Endothelial cell of umbilical vein (primary cell): Measurements from ENCODE around the gene TUBG1.

Experiments
- EZH2 ChIP-seq: IDR thresholded peaks from 2 replicates; pipeline ENCODE4 v1.6.1; 2012; ENCODE audit warnings: borderline replicate concordance, low read depth, mild to moderate bottlenecking, moderate library complexity, low read length, inconsistent platforms; ENCODE audit not compliant: severe bottlenecking
- FOS ChIP-seq: IDR thresholded peaks from 2 replicates; pipeline ENCODE4 v1.6.1; 2011; ENCODE audit warnings: mild to moderate bottlenecking, low read length, moderate library complexity, borderline replicate concordance; ENCODE audit not compliant: insufficient read depth
- GATA2 ChIP-seq: IDR thresholded peaks from 2 replicates; pipeline ENCODE4 v1.7.0; 2011; ENCODE audit warnings: low read depth, mild to moderate bottlenecking, moderate library complexity, mixed read lengths, low read length; ENCODE audit not compliant: insufficient read length, insufficient read depth
- MYC ChIP-seq: IDR thresholded peaks from one replicate; pipeline ENCODE4 v1.6.1; 2011; ENCODE audit warnings: mild to moderate bottlenecking, low read depth, low read length
- POLR2A ChIP-seq: IDR thresholded peaks from 2 replicates; pipeline ENCODE4 v1.6.1; 2012; ENCODE audit warnings: low read depth, mild to moderate bottlenecking, control low read depth, low read length
- POLR2AphosphoS5 ChIP-seq: IDR thresholded peaks from 2 replicates; pipeline ENCODE4 v1.6.1; 2012; ENCODE audit warnings: low read depth, mild to moderate bottlenecking, control low read depth, low read length, moderate library complexity; ENCODE audit not compliant: insufficient read depth
- TF ChIP-seq, protein P1 (sequence below), 2 donors: IDR thresholded peaks; 1 replicate in 1 of 2; 2 replicates in 1 of 2; pipeline ENCODE4 v1.5.1; 2011; ENCODE audit warnings: low read length in 2 of 2, mild to moderate bottlenecking in 2 of 2, moderate library complexity in 2 of 2, control low read depth in 1 of 2, inconsistent platforms in 1 of 2, low read depth in 1 of 2; ENCODE audit not compliant: insufficient read depth in 1 of 2; ENCODE audit errors: extremely low read depth in 1 of 2
- TF ChIP-seq, protein P2 (sequence below): IDR thresholded peaks from 2 replicates; pipeline ENCODE4 v1.6.1; 2011; ENCODE audit not compliant: insufficient read depth, insufficient read length

GRCh38 chr17:42617956-42618431 is 8.5 kb downstream of the TUBG1 start:
- TF ChIP-seq, protein P1, sequence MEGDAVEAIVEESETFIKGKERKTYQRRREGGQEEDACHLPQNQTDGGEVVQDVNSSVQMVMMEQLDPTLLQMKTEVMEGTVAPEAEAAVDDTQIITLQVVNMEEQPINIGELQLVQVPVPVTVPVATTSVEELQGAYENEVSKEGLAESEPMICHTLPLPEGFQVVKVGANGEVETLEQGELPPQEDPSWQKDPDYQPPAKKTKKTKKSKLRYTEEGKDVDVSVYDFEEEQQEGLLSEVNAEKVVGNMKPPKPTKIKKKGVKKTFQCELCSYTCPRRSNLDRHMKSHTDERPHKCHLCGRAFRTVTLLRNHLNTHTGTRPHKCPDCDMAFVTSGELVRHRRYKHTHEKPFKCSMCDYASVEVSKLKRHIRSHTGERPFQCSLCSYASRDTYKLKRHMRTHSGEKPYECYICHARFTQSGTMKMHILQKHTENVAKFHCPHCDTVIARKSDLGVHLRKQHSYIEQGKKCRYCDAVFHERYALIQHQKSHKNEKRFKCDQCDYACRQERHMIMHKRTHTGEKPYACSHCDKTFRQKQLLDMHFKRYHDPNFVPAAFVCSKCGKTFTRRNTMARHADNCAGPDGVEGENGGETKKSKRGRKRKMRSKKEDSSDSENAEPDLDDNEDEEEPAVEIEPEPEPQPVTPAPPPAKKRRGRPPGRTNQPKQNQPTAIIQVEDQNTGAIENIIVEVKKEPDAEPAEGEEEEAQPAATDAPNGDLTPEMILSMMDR (IDR thresholded peaks at IDR 0.05; ENCODE audit: extremely low read depth in 1 of 2, insufficient read depth in 1 of 2, low read depth in 1 of 2, low read length in 2 of 2): no peak
- TF ChIP-seq EZH2: no peak
- TF ChIP-seq, protein P2, sequence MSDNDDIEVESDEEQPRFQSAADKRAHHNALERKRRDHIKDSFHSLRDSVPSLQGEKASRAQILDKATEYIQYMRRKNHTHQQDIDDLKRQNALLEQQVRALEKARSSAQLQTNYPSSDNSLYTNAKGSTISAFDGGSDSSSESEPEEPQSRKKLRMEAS: no peak
- no peak for TF ChIP-seq MYC
- no peak for TF ChIP-seq FOS
- TF ChIP-seq POLR2A: no peak
- no peak for TF ChIP-seq POLR2AphosphoS5
- TF ChIP-seq GATA2: no peak
